Subcutaneous adipose tissue (tissue), 4 donors: ENCODE measurements around the gene HADH. TPM values are rescaled to one million over a fixed set of nuclear protein-coding genes. Genes with fewer than 3 reads are reported as not detected.

ENCODE experiments used
- CTCF ChIP-seq: fragments of 450-650 bp; IDR thresholded peaks from one replicate; pipeline ENCODE4 v1.5.1; 2016; ENCODE audit warnings: low read depth, mild to moderate bottlenecking, control low read depth, antibody characterized with exemption, moderate library complexity
- total RNA-seq, 4 donors: library from RNA; depleted of rRNA; stranded (reverse); fragments of >200 nt; gene quantifications; one replicate each; pipeline ENCODE4 v1.1.0, GENCODE V29; 2016

The HADH gene
- total RNA-seq: 100 to 1,000 TPM; 184 to 303 (median 188) TPM

GRCh38 chr4:107989537-107990386 lies at the start of gene HADH:
TSS of gene HADH (plus strand) at chr4:107989889. CDS start at chr4:107989933, 44 bp downstream.
- TF ChIP-seq CTCF: no peak

- TF ChIP-seq CTCF: no peak
These were observed 43.9 kb upstream of the HADH start for GRCh38 chr4:107945809-107946208.

- TF ChIP-seq CTCF: no peak
These were observed 38.7 kb upstream of the HADH start for GRCh38 chr4:107950746-107951540.

- TF ChIP-seq CTCF: no peak
These were observed 38.1 kb upstream of the HADH start for GRCh38 chr4:107951551-107951950.

GRCh38 chr4:107956011-107956410 lies 33.7 kb upstream of the HADH start:
- no peak for TF ChIP-seq CTCF

GRCh38 chr4:107966903-107967302 lies 22.8 kb upstream of the HADH start:
- TF ChIP-seq CTCF: no peak
